Measurements from ENCODE around the gene MOGAT3.

MOGAT3 gene

GRCh38 chr7:101156866-101157589, 43.8 kb downstream of the MOGAT3 start:
- DNase-seq: no peak

GRCh38 chr7:101156277-101156676, 44.6 kb downstream of the MOGAT3 start:
- DNase-seq: no peak

GRCh38 chr7:101155303-101155702, 45.5 kb downstream of the MOGAT3 start:
- DNase-seq: no peak

GRCh38 chr7:101154693-101155102, 46.1 kb downstream of the MOGAT3 start:
- no peak for DNase-seq

- DNase-seq: peak; percentile 96
Observed at GRCh38 chr7:101153969-101154692, 46.7 kb downstream of the MOGAT3 start, which contains the start of gene AP1S1. AP1S1 (plus strand) TSS chr7:101154476; CDS start chr7:101154515, 39 bp downstream.

- no peak for DNase-seq
Observed at GRCh38 chr7:101151908-101152651, 48.8 kb downstream of the MOGAT3 start.

Data from CD4-positive, alpha-beta T cell treated with Interleukin-4 for 4 hours (primary cell).